ENCODE results near the gene ST3GAL4. TPM values are rescaled to one million over a fixed set of nuclear protein-coding genes. Genes with fewer than 3 reads are reported as not detected.
"Not testable (repeated sequence)": the region's sequence is repeated elsewhere in the genome, so short reads cannot be mapped to it uniquely, and the experiment has no call there.

ST3GAL4 gene
- total and polyA plus RNA-seq, 2 of the 8 experiments (the other 6 are each of a cell fraction or from before 2014, with no cell fraction given) = 15.6 to 20.0 TPM

DNA sequence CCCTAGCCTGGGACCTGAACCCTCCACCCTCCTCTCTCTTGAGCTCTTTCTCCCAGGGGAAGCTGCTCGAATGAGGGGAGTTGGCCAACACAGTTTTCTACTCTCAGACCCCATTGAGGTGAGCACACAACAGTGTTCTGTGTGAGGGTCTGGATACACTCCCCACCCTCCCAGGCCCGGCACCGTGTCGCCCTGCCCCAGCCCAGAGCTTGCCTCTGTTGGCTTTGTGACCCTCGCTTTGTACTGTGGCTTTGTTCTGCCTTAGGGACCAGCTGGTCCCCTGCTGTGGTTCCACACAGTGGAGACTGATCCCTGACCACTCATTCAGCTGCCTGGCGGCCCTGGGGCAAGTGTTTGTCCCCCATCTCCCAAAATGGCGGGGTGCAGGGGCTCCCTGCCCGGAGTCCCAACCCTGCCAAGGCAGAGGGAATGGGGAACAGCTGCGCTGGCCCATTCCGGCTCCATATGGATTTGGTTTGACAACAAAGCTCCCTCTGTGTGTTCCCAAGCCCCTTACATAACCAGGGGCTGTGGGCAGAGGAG lies 8.3 kb downstream of the ST3GAL4 start (continued):
- TF ChIP-seq, protein P1, sequence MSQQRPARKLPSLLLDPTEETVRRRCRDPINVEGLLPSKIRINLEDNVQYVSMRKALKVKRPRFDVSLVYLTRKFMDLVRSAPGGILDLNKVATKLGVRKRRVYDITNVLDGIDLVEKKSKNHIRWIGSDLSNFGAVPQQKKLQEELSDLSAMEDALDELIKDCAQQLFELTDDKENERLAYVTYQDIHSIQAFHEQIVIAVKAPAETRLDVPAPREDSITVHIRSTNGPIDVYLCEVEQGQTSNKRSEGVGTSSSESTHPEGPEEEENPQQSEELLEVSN (IDR thresholded peaks at IDR 0.05) = no peak
- TF ChIP-seq SIN3A (conservative IDR thresholded peaks at IDR 0.05 in 1 of 2, IDR thresholded peaks at IDR 0.05 in 1 of 2; ENCODE audit: low read depth in 1 of 2, low read length in 2 of 2) (no peak), GTF2F1 (IDR thresholded peaks at IDR 0.05; ENCODE audit: borderline replicate concordance, low read depth, low read length) (no peak), TAF7 (optimal IDR thresholded peaks at IDR 0.05; ENCODE audit: borderline replicate concordance, low read depth, low read length) (no peak), SP2 (IDR thresholded peaks at IDR 0.05; ENCODE audit: low read length) (no peak), NRF1 (IDR thresholded peaks at IDR 0.05; ENCODE audit: low read depth, low read length) (no peak)

DNA sequence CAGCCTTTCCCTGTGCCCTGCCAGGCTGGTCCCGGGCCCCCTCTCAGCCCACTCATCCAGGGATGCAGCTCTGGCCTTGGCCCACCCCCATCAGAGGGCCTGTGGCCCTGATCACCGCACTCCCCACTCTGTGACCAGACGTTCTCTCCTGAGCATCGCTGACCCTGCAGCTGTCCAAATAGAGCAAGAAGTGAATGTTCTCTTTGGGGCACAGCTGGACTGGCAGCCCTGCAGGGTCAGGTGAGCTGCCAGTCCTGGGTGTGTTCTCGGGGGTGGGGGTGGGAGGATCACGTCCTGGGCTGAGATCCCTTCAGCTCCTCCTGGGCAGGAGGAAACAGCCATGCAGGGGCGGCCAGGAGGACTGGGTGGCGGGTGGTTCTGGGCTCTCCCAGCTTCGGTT lies 9.2 kb downstream of the ST3GAL4 start:
- H3K79me1 ChIP-seq (ENCODE audit: low read depth, low read length); H4K5ac ChIP-seq (ENCODE audit: insufficient read length, low read depth, low read length); DNase-seq (ENCODE audit: low read depth in 1 of 2, low spot score in 2 of 2); H3K23ac ChIP-seq (ENCODE audit: insufficient read length); H3K18ac ChIP-seq (ENCODE audit: extremely low read depth, low read length); H3K14ac ChIP-seq (ENCODE audit: insufficient read length); H2BK15ac ChIP-seq (ENCODE audit: low read length); H2AFZ ChIP-seq (ENCODE audit: low read length); H3K23me2 ChIP-seq (ENCODE audit: low read depth, low read length); H2BK20ac ChIP-seq (ENCODE audit: low read length); H2BK12ac ChIP-seq (ENCODE audit: low read depth, low read length); FAIRE-seq; H4K8ac ChIP-seq (ENCODE audit: extremely low read depth, insufficient read depth, low read length); POLR2A ChIA-PET (ENCODE audit: partially characterized antibody); H3K4me3 ChIP-seq (ENCODE audit: extremely low read depth in 1 of 4, insufficient read depth in 2 of 4, low read depth in 3 of 4, low read length in 4 of 4); H3K79me2 ChIP-seq (ENCODE audit: control insufficient read depth in 1 of 2, insufficient read depth in 2 of 2, low read length in 2 of 2); H3K4ac ChIP-seq (replicated peaks; ENCODE audit: insufficient read length, low read depth, low read length); H3K9ac ChIP-seq (replicated peaks in 1 of 4; ENCODE audit: extremely low read depth in 1 of 4, low read depth in 3 of 4, low read length in 3 of 4); H3K27ac ChIP-seq (ENCODE audit: low read depth, low read length); H2BK5ac ChIP-seq (ENCODE audit: low read depth, low read length); H4K20me1 ChIP-seq (replicated peaks in 1 of 2; ENCODE audit: control insufficient read depth in 1 of 2, insufficient read depth in 2 of 2, low read length in 2 of 2); H3K56ac ChIP-seq (replicated peaks; ENCODE audit: insufficient read length, low read depth, low read length); H3K36me3 ChIP-seq (ENCODE audit: control insufficient read depth in 2 of 4, insufficient read depth in 4 of 4, low read length in 3 of 4); H3K27me3 ChIP-seq (replicated peaks in 1 of 4; ENCODE audit: control insufficient read depth in 3 of 4, extremely low read depth in 1 of 4, insufficient read depth in 3 of 4, low read length in 3 of 4); H2AK5ac ChIP-seq (ENCODE audit: low read depth, low read length); CTCF ChIA-PET (ENCODE audit: partially characterized antibody); H4K91ac ChIP-seq (replicated peaks; ENCODE audit: insufficient read length, low read length); H3K4me2 ChIP-seq (ENCODE audit: insufficient read depth in 1 of 2, low read depth in 2 of 2, low read length in 2 of 2); H2BK120ac ChIP-seq (replicated peaks; ENCODE audit: low read depth, low read length); H3K9me3 ChIP-seq (ENCODE audit: insufficient read depth in 2 of 2, low read depth in 1 of 2, low read length in 1 of 2): not testable (repeated sequence)
- H3K4me1 ChIP-seq (replicated peaks in 1 of 4; ENCODE audit: control insufficient read depth in 3 of 4, insufficient read depth in 4 of 4, low read length in 3 of 4) = peaks cover 0 to 28% (median 6%) of the 10 kb centered on the region in 4 experiments; a peak in 5 of 7 replicates
- WGBS, 2 experiments (ENCODE audit: extremely low coverage in 1 of 2, insufficient coverage in 1 of 2, insufficient read length in 1 of 2, insufficient replicate concordance in 2 of 2, low coverage in 1 of 2, low lambda C conversion rate in 2 of 2, missing lambda C conversion rate in 1 of 2) = 67% methylated on average over 1 of the region's 9 CpGs; no CpG with 5 or more reads in 1 of the 2 experiments
